Adrenal gland (tissue), 12 donors: ENCODE measurements around the gene ADARB2. TPM values are rescaled to one million over a fixed set of nuclear protein-coding genes. Genes with fewer than 3 reads are reported as not detected.

Experiments used
- DNase-seq, 7 donors: peaks; one replicate each; pipeline ENCODE4 v3.0.0-alpha.2; 2019 to 2020
- H3K27ac ChIP-seq, 5 donors: fragments of 200-600 bp; sonication (generic) in 4 of 5; 1 replicate in 3 of 5; 2 replicates in 2 of 5; pipeline versions ENCODE4 v1.5.1 to v1.8.0; 2016 to 2020; ENCODE audit warnings: mild to moderate bottlenecking in 1 of 5
- H3K27me3 ChIP-seq: fragments of 200-600 bp; 2 replicates; pipeline ENCODE4 v1.8.0; 2021
- H3K36me3 ChIP-seq, 2 donors: fragments of 200-600 bp; replicated peaks in 1 of 2; 1 replicate in 1 of 2; 2 replicates in 1 of 2; pipeline versions ENCODE4 v1.5.1 to v1.8.0; 2018 to 2022
- H3K4me1 ChIP-seq, 2 donors: fragments of 200-600 bp; replicated peaks in 1 of 2; 1 replicate in 1 of 2; 2 replicates in 1 of 2; pipeline versions ENCODE4 v1.5.1 to v1.8.0; 2018 to 2021
- H3K4me3 ChIP-seq, 4 donors: fragments of 200-600 bp; sonication (generic) in 3 of 4; one replicate each; pipeline ENCODE4 v1.5.1; 2016 to 2018
- H3K9me3 ChIP-seq, 3 donors: fragments of 200-600 bp; sonication (generic) in 1 of 3; replicated peaks in 1 of 3; 1 replicate in 2 of 3; 2 replicates in 1 of 3; pipeline versions ENCODE4 v1.5.1 to v1.8.0; 2016 to 2021
- CTCF ChIP-seq, 6 experiments: fragments of 450-650 bp in 4 of 6; fragments of 200-600 bp in 2 of 6; sonication (generic) in 1 of 6; IDR thresholded peaks; 1 replicate in 5 of 6; 2 replicates in 1 of 6; pipeline versions ENCODE4 v1.5.1 to v1.8.0; 2016 to 2021; ENCODE audit warnings: antibody characterized with exemption in 6 of 6, mild to moderate bottlenecking in 2 of 6, moderate library complexity in 1 of 6
- POLR2A ChIP-seq, 2 donors: fragments of 450-650 bp; IDR thresholded peaks; one replicate each; pipeline ENCODE4 v1.6.1; 2017; ENCODE audit warnings: antibody characterized with exemption in 2 of 2, mild to moderate bottlenecking in 2 of 2, moderate library complexity in 1 of 2
- WGBS, 4 donors: extraction: QIAGEN DNeasy Blood & Tissue Kit in 2 of 4; methylation state at CpG; one replicate each; pipeline versions ENCODE4 v1.1.5 to v1.1.7; 2013 to 2017; 5-methylcytosine and 5-hydroxymethylcytosine counted together
- intact Hi-C, 2 donors: fragments of 100-400 bp; cut with DNase I; formaldehyde crosslinking; loops; one replicate each; pipeline versions ENCODE4 v1.14.1 to v1.15.0; 2022 to 2023
- polyA plus RNA-seq, 3 donors: library from polyadenylated mRNA; stranded (reverse); fragments of 200-250 nt in 2 of 3; fragments of 350-450 nt in 1 of 3; fragmentation: Illumina TruSeq in 1 of 3; extraction: RNeasy Lipid Tissue Mini Kit (QIAGEN cat#74804) in 1 of 3; gene quantifications; one replicate each; pipeline ENCODE4 v1.2.3, GENCODE V29; 2013 to 2014
- total RNA-seq, 9 donors: library from RNA; depleted of rRNA in 4 of 9; stranded (reverse); fragments of >200 nt in 4 of 9; fragments of 120-200 nt in 1 of 9; fragmentation: NEBNext Ultra II Directional in 1 of 9; extraction: Animal tissue kit (Norgen Biotek cat#: 25700) in 1 of 9; gene quantifications; one replicate each; pipeline versions ENCODE4 v1.1.0 to v1.2.4, GENCODE V29; 2013 to 2023
- donor health status: healthy with polysubstance abuse.
- donor health status: Bipolar disorder and iron deficiency.
- donor health status: DM: yes; HTN: yes; CAD: no.
- donor health status: DM: no; HTN: no; CAD: no.
- donor health status: DM: no; HTN: no; CAD: no.
- donor health status: DM: yes; HTN: yes; CAD: no.

The ADARB2 gene
- total and polyA plus RNA-seq, 12 donors = 0.14 to 3.1 (median 0.91) TPM

DNA sequence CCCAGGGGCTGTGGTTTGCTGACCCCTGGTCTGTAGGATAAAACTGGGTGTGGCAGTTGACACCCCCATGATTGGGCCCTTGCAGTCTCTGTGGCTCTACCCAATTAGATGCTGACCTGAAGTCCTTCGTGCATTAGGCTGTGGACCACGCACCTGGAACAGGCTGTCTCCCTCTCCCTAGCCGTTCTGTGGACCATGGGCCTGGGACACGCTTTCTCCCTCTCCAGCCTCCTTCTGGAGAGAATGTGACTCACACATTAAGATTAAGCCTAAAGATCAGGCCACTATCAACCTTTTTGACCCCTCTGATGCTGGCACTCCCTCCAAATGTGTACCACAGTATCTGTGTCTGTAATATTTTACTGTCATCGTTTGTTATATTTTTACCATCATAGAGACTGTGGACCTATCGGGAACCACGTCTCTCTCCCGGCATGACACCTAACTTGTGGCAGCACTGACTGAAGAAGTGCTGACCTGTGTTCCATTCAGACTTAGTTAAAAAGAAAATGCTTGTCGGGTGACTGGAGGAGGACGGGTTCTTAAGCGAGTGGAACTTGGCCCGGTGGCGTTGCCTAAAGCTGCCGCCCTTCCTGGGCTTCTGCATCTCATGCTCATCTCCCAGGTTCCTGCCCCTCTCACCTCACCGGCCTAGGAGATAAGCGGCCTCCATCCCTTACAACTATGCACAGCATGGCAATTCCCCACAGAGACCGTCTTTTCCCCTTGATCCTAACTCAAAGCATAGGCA lies 588.3 kb downstream of the ADARB2 start:
- H3K27ac ChIP-seq = no peak overlapping the region
- H3K4me1 ChIP-seq = no peaks in the 10 kb centered on the region
- no peak for TF ChIP-seq CTCF (IDR thresholded peaks at IDR 0.05)
- TF ChIP-seq POLR2A (IDR thresholded peaks at IDR 0.05) = no peak
- peaks cover 0 to 8% (median 0%) of the 10 kb centered on the region in 3 donors for H3K9me3 ChIP-seq
- H3K36me3 ChIP-seq = no peaks in the 10 kb centered on the region
- intact Hi-C loops = no loop called here
- no peak overlapping the region for H3K4me3 ChIP-seq
- peak in 1 of 7 donors; percentile 33 for DNase-seq
- 88 to 91% (median 88%) methylated on average over 17 of the region's 17 CpGs for WGBS, 4 donors
- H3K27me3 ChIP-seq = no peaks in the 10 kb centered on the region

DNA sequence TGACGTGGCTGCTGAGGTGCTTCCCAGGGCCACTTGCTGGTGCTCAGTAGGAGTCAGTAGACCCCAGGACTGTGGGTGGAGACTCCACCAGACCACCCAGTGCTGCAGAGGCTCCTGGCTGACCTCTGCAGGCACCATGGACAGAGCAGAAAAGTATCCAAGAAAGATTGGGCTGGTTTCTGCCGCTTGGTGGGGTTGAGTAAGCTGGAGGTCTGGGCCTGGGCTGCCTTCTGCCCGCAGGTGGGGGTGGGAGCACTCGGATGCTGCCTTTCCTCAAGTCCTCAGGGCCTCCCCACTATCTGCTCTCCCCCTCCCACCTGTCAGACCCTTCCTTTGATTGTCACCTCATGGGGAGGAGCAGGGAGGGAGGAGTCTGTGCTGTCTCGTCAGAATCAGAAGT lies 589.5 kb downstream of the ADARB2 start:
- Histone ChIP-seq H3K36me3 (no peaks in the 10 kb centered on the region), H3K27ac (no peak overlapping the region), H3K9me3 (peaks cover 0 to 8% (median 0%) of the 10 kb centered on the region in 3 donors), H3K4me1 (no peaks in the 10 kb centered on the region), H3K27me3 (no peaks in the 10 kb centered on the region), H3K4me3 (no peak overlapping the region)
- intact Hi-C loops = no loop called here
- DNase-seq = no peak
- 47 to 73% (median 61%) methylated on average over 2 to 5 of the region's 5 CpGs for WGBS, 4 donors
- TF ChIP-seq POLR2A (IDR thresholded peaks at IDR 0.05) (no peak), CTCF (IDR thresholded peaks at IDR 0.05) (no peak)

DNA sequence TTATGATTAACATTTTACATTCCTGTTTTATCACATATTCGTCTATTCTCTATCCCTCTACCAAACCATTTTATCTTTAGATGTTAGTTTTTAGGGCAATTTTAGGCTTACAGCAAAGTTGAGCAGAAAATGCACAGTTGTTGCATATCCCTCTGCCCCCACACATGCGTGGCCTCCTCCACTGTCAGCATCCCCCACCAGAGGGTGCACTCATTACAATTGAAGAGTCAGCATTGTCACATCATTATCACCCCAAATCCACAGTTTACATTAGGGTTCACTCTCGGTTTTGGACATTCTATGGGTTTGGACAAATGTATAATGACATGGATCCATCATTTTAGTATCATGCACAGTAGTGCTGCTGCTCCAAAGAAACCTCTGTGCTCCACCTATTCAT lies 594.7 kb downstream of the ADARB2 start:
- intact Hi-C loops = no loop called here
- Histone ChIP-seq H3K36me3 (no peaks in the 10 kb centered on the region), H3K4me3 (no peak overlapping the region), H3K27me3 (no peaks in the 10 kb centered on the region), H3K9me3 (peaks cover 0 to 13% (median 0%) of the 10 kb centered on the region in 3 donors), H3K27ac (no peak overlapping the region), H3K4me1 (no peaks in the 10 kb centered on the region)
- TF ChIP-seq POLR2A (IDR thresholded peaks at IDR 0.05) (no peak), CTCF (IDR thresholded peaks at IDR 0.05) (no peak)
- 46 to 58% (median 49%) methylated on average over 3 of the region's 3 CpGs for WGBS, 4 donors
- no peak for DNase-seq

- Histone ChIP-seq H3K27me3 (no peaks in the 10 kb centered on the region), H3K9me3 (peaks cover 0 to 13% (median 0%) of the 10 kb centered on the region in 3 donors), H3K4me3 (no peak overlapping the region), H3K27ac (no peak overlapping the region), H3K4me1 (no peaks in the 10 kb centered on the region), H3K36me3 (no peaks in the 10 kb centered on the region)
- no peak for DNase-seq
- TF ChIP-seq CTCF (IDR thresholded peaks at IDR 0.05) (no peak), POLR2A (IDR thresholded peaks at IDR 0.05) (no peak)
- intact Hi-C loops = no loop called here
- 85 to 92% (median 89%) methylated on average over 11 of the region's 11 CpGs for WGBS, 4 donors
Observed at GRCh38 chr10:1141701-1142100, 595.6 kb downstream of the ADARB2 start.
